ENCODE data around the gene RAPSN. TPM values are rescaled to one million over a fixed set of nuclear protein-coding genes. Genes with fewer than 3 reads are reported as not detected.
A peak's percentile ranks its signal among the peaks of the same experiment; 100 is the strongest.

RAPSN gene
- total and polyA plus RNA-seq, 2 donors (not counting 3 experiments of a cell fraction or from before 2014, with no cell fraction given): 0.18 to 1.6 TPM

GRCh38 chr11:47400768-47401279 is 48.1 kb downstream of the RAPSN start:
- H3K9me3 ChIP-seq (replicated peaks; ENCODE audit: control insufficient read depth, insufficient read depth, low read length): no peaks in the 10 kb centered on the region
- CTCF ChIA-PET: interaction anchor here (0.5 to 8.2 kb wide), 3 partner anchors 11 to 1104 kb away, joined by 3 to 74 read pairs (median 8); no protein-coding TSS in a partner anchor
- peak overlapping the region; percentile 11 for H3K9ac ChIP-seq (replicated peaks; ENCODE audit: extremely low read depth, insufficient read depth, low read length)
- DNase-seq (ENCODE audit: low read depth, low spot score): no peak
- no peak overlapping the region for H2AFZ ChIP-seq (ENCODE audit: low read depth, low read length)
- POLR2A ChIA-PET: no interaction called here
- no peaks in the 10 kb centered on the region for H3K9me1 ChIP-seq (replicated peaks; ENCODE audit: control insufficient read depth, extremely low read depth, insufficient read depth, low read length)
- H3K79me2 ChIP-seq (ENCODE audit: control insufficient read depth, insufficient read depth, low read length): no peaks in the 10 kb centered on the region
- no peaks in the 10 kb centered on the region for H3K36me3 ChIP-seq (ENCODE audit: control insufficient read depth in 2 of 2, extremely low read depth in 1 of 2, insufficient read depth in 2 of 2, low read length in 2 of 2)
- BruUV-seq (replicated peaks): no TSS peak
- intact Hi-C loops (cut with micrococcal nuclease): no loop called here
- no peak overlapping the region for H3K4me3 ChIP-seq (replicated peaks in 1 of 3; ENCODE audit: insufficient read depth in 1 of 3, low read depth in 1 of 3, low read length in 3 of 3)
- no peak for TF ChIP-seq CTCF (IDR thresholded peaks at IDR 0.05; ENCODE audit: extremely low read depth in 1 of 2, insufficient read depth in 1 of 2, low read depth in 1 of 2, low read length in 2 of 2)
- no peak for TF ChIP-seq MYC (IDR thresholded peaks at IDR 0.05; ENCODE audit: low read depth, low read length)
- TF ChIP-seq POLR2A (IDR thresholded peaks at IDR 0.05; ENCODE audit: low read depth, low read length): no peak
- TF ChIP-seq MAX (IDR thresholded peaks at IDR 0.05; ENCODE audit: insufficient read depth, insufficient read length): no peak
- no peak for TF ChIP-seq JUN (IDR thresholded peaks at IDR 0.05; ENCODE audit: borderline replicate concordance, insufficient read depth, insufficient read length, low read depth)
- no peak for TF ChIP-seq EZH2 (IDR thresholded peaks at IDR 0.05; ENCODE audit: borderline replicate concordance, low read depth, low read length, severe bottlenecking)
- no peak for TF ChIP-seq FOS (IDR thresholded peaks at IDR 0.05; ENCODE audit: borderline replicate concordance, insufficient read depth, low read length)
- TF ChIP-seq POLR2AphosphoS5 (IDR thresholded peaks at IDR 0.05; ENCODE audit: insufficient read depth, low read depth, low read length): no peak
- no peak for TF ChIP-seq GATA2 (IDR thresholded peaks at IDR 0.05; ENCODE audit: insufficient read depth, insufficient read length, low read depth, low read length)
- dilution Hi-C loops (cut with MboI; ENCODE audit: extremely low pct_ligation_motif_present, low sequenced_read_pairs): no loop called here
- FAIRE-seq: peak; percentile 4
- no peak overlapping the region for H3K27ac ChIP-seq (ENCODE audit: insufficient read depth, low read depth, low read length)
- H3K27me3 ChIP-seq (ENCODE audit: control insufficient read depth in 2 of 2, insufficient read depth in 2 of 2, low read length in 2 of 2): no peaks in the 10 kb centered on the region
- H4K20me1 ChIP-seq (replicated peaks; ENCODE audit: control insufficient read depth, extremely low read depth, insufficient read depth, low read length): no peaks in the 10 kb centered on the region
- peaks cover 10% of the 10 kb centered on the region for H3K4me1 ChIP-seq (ENCODE audit: control insufficient read depth, extremely low read depth, insufficient read depth, low read length)
- H3K4me2 ChIP-seq (ENCODE audit: insufficient read depth, low read length): no peak overlapping the region

All from endothelial cell of umbilical vein (primary cell).